Measurements from ENCODE around the gene PTCSC3.

PTCSC3 gene

GRCh38 chr14:36214476-36215216, 38.1 kb upstream of the PTCSC3 start:
- TF ChIP-seq CTCF (IDR thresholded peaks at IDR 0.05; ENCODE audit: poor library complexity, severe bottlenecking), result no peak
- no peak for DNase-seq (ENCODE audit: low spot score)

DNA sequence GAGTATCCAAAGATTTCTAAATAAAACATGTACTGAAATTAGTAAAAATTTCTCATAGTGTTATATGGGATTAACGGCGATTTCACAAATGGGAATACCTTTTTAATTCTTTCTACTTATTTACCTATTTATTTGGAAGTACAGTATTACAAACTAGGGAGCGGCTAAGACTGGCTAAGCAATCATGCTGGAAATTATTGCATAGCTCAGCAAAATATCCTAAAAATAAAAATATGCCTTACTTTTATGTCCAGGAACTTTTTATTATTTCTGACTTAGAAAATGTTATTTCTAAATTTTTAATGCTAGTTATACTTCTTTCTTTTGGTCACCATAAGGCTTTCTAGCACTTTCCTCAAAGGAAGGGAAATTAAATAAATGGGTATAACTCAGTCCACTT, 36.5 kb upstream of the PTCSC3 start:
- no peaks in the 10 kb centered on the region for H3K9me3 ChIP-seq (ENCODE audit: severe bottlenecking)
- no peak overlapping the region for H3K4me3 ChIP-seq (ENCODE audit: severe bottlenecking)
- peaks cover 65% of the 10 kb centered on the region for H3K27me3 ChIP-seq (ENCODE audit: insufficient read depth, poor library complexity, severe bottlenecking)
- no peaks in the 10 kb centered on the region for H3K36me3 ChIP-seq (ENCODE audit: low read depth)
- H3K27ac ChIP-seq (ENCODE audit: poor library complexity, severe bottlenecking), result no peak overlapping the region
- DNase-seq (ENCODE audit: low spot score), result no peak
- ATAC-seq (ENCODE audit: low read depth), result no peak
- no peaks in the 10 kb centered on the region for H3K4me1 ChIP-seq (ENCODE audit: insufficient read depth, poor library complexity, severe bottlenecking)
- TF ChIP-seq CTCF (IDR thresholded peaks at IDR 0.05; ENCODE audit: poor library complexity, severe bottlenecking), result no peak

More at GRCh38 chr14:36214476-36215216, 38.1 kb upstream of the PTCSC3 start:
- H3K27ac ChIP-seq (ENCODE audit: poor library complexity, severe bottlenecking), result no peak overlapping the region
- H3K4me1 ChIP-seq (ENCODE audit: insufficient read depth, poor library complexity, severe bottlenecking), result no peaks in the 10 kb centered on the region
- H3K9me3 ChIP-seq (ENCODE audit: severe bottlenecking), result no peaks in the 10 kb centered on the region
- ATAC-seq (ENCODE audit: low read depth), result no peak
- no peaks in the 10 kb centered on the region for H3K36me3 ChIP-seq (ENCODE audit: low read depth)
- no peak overlapping the region for H3K4me3 ChIP-seq (ENCODE audit: severe bottlenecking)
- H3K27me3 ChIP-seq (ENCODE audit: insufficient read depth, poor library complexity, severe bottlenecking), result peaks cover 65% of the 10 kb centered on the region

- H3K4me1 ChIP-seq (ENCODE audit: insufficient read depth, poor library complexity, severe bottlenecking), result no peaks in the 10 kb centered on the region
- DNase-seq (ENCODE audit: low spot score), result no peak
- no peak overlapping the region for H3K27ac ChIP-seq (ENCODE audit: poor library complexity, severe bottlenecking)
- peaks cover 60% of the 10 kb centered on the region for H3K27me3 ChIP-seq (ENCODE audit: insufficient read depth, poor library complexity, severe bottlenecking)
- no peaks in the 10 kb centered on the region for H3K36me3 ChIP-seq (ENCODE audit: low read depth)
- no peaks in the 10 kb centered on the region for H3K9me3 ChIP-seq (ENCODE audit: severe bottlenecking)
- TF ChIP-seq CTCF (IDR thresholded peaks at IDR 0.05; ENCODE audit: poor library complexity, severe bottlenecking), result no peak
- no peak for ATAC-seq (ENCODE audit: low read depth)
- H3K4me3 ChIP-seq (ENCODE audit: severe bottlenecking), result no peak overlapping the region
Observed at GRCh38 chr14:36212577-36212976, 36.1 kb upstream of the PTCSC3 start.

- H3K27ac ChIP-seq (ENCODE audit: poor library complexity, severe bottlenecking), result no peak overlapping the region
- DNase-seq (ENCODE audit: low spot score), result no peak
Observed at GRCh38 chr14:36208690-36209278, 32.3 kb upstream of the PTCSC3 start.

More at GRCh38 chr14:36208690-36209278, 32.3 kb upstream of the PTCSC3 start:
- TF ChIP-seq CTCF (IDR thresholded peaks at IDR 0.05; ENCODE audit: poor library complexity, severe bottlenecking), result no peak
- Histone ChIP-seq H3K27me3 (ENCODE audit: insufficient read depth, poor library complexity, severe bottlenecking) (peaks cover 48% of the 10 kb centered on the region), H3K4me1 (ENCODE audit: insufficient read depth, poor library complexity, severe bottlenecking) (no peaks in the 10 kb centered on the region), H3K9me3 (ENCODE audit: severe bottlenecking) (no peaks in the 10 kb centered on the region), H3K36me3 (ENCODE audit: low read depth) (no peaks in the 10 kb centered on the region), H3K4me3 (ENCODE audit: severe bottlenecking) (no peak overlapping the region)
- no peak for ATAC-seq (ENCODE audit: low read depth)

All from RWPE2 (cell line).